Activated CD4-positive, CD25-positive, alpha-beta regulatory T cell treated with anti-CD3 and anti-CD28 coated beads, Interleukin-2, amount 50 U/mL, for 24 hours (primary cell): Measurements from ENCODE around the gene ROGDI.

Experiments used
- ATAC-seq, 2 donors: fragments of 150-1000 bp; cut with Tn5 transposase; one replicate each; pipeline ENCODE4 v1.10.0; 2021; ENCODE audit warnings: mild to moderate bottlenecking in 1 of 2, moderate library complexity in 1 of 2

The ROGDI gene

GRCh38 chr16:4801962-4802658 is at the start of gene ROGDI:
Gene ROGDI, minus strand, starts transcription at chr16:4802633. Its CDS starts 62 bp downstream, at chr16:4802571.
- peak; percentile 61 to 64 for ATAC-seq

- no peak for ATAC-seq
Observed at GRCh38 chr16:4850211-4850610, 47.8 kb upstream of the ROGDI start.

- ATAC-seq = peak; percentile 4 to 21
Observed at GRCh38 chr16:4847774-4848587, 45.5 kb upstream of the ROGDI start.

- ATAC-seq = peak; percentile 92 to 94
Observed at GRCh38 chr16:4846901-4847773, 44.7 kb upstream of the ROGDI start, which contains the start of the genes GLYR1 and UBN1. Gene GLYR1, minus strand, starts transcription at chr16:4847288. Its CDS starts 23 bp downstream, at chr16:4847265. Gene UBN1, plus strand, starts transcription at chr16:4847481. Its CDS starts 5,437 bp downstream, at chr16:4852918.

GRCh38 chr16:4846503-4846900 is 44.1 kb upstream of the ROGDI start:
- ATAC-seq = no peak

- no peak for ATAC-seq
Observed at GRCh38 chr16:4840984-4841383, 38.6 kb upstream of the ROGDI start.

- no peak for ATAC-seq
Observed at GRCh38 chr16:4839942-4840341, 37.5 kb upstream of the ROGDI start.

- ATAC-seq = no peak
Observed at GRCh38 chr16:4837733-4838501, 35.5 kb upstream of the ROGDI start.

GRCh38 chr16:4836727-4837126 is 34.3 kb upstream of the ROGDI start:
- ATAC-seq = no peak

GRCh38 chr16:4833584-4833983 is 31.2 kb upstream of the ROGDI start:
- peak; percentile 60 to 69 for ATAC-seq

- ATAC-seq = no peak
Observed at GRCh38 chr16:4832698-4833343, 30.4 kb upstream of the ROGDI start.

GRCh38 chr16:4831616-4832015 is 29.2 kb upstream of the ROGDI start:
- ATAC-seq = no peak

GRCh38 chr16:4830408-4830807 is 28.0 kb upstream of the ROGDI start:
- ATAC-seq = no peak

GRCh38 chr16:4828567-4829321 is 26.3 kb upstream of the ROGDI start:
- ATAC-seq = no peak

- ATAC-seq = no peak
Observed at GRCh38 chr16:4826980-4827379, 24.5 kb upstream of the ROGDI start.

- ATAC-seq = no peak
Observed at GRCh38 chr16:4826526-4826925, 24.1 kb upstream of the ROGDI start.

GRCh38 chr16:4825196-4825595 is 22.8 kb upstream of the ROGDI start:
- ATAC-seq = no peak

GRCh38 chr16:4820652-4821051 is 18.2 kb upstream of the ROGDI start:
- no peak for ATAC-seq

- no peak for ATAC-seq
Observed at GRCh38 chr16:4814542-4815173, 12.2 kb upstream of the ROGDI start.

GRCh38 chr16:4814046-4814445 is 11.6 kb upstream of the ROGDI start:
- ATAC-seq = no peak
